Measurements from ENCODE around the gene SH3BP5L.

The SH3BP5L gene

DNA sequence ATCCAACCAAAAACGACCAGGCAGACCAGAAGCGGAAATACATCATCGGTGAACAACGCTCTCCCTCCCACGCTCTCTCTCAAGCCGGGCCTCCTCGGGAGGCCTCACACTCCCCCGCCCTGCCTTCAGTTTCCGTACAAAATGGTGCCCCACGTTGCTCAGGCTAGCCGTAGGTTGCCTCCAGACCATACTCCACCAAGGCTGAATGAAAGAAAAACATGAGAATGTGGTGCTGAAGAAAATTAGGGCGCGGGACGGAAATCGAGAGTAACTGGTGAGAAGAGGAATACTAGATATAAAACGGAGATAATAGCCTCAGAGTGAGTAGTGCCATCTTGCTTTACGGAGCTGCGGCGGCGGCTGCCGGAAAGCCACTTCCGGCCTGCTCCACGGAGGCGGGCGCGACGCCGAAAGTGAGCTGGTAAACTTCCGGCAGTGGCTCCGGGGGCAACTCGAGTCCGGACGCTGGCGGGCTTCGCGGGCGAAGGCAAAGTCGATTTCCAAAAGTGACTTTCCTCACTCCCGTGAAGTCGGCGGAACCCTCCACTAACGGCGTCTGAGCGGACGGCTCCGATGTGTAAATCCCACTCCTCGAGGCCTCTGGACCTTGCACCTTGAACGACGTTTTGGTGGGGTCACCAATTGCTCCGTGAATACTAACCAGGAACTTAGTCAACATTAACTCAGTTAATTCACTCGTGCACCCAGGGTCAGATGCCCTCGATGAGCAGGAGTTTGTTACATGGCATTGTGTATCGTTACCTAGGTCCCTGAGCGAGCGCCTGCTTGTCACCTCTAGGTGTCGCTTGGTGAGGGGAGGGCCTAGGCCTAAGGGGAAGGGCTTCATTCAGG is at the start of gene SH3BP5L:
Gene SH3BP5L, minus strand, starts transcription at position 7 of the 852 bp plus-strand sequence. CDS start 980 bp downstream, outside the sequence.
- DNase-seq (ENCODE audit: low read depth): peak; percentile 94

DNA sequence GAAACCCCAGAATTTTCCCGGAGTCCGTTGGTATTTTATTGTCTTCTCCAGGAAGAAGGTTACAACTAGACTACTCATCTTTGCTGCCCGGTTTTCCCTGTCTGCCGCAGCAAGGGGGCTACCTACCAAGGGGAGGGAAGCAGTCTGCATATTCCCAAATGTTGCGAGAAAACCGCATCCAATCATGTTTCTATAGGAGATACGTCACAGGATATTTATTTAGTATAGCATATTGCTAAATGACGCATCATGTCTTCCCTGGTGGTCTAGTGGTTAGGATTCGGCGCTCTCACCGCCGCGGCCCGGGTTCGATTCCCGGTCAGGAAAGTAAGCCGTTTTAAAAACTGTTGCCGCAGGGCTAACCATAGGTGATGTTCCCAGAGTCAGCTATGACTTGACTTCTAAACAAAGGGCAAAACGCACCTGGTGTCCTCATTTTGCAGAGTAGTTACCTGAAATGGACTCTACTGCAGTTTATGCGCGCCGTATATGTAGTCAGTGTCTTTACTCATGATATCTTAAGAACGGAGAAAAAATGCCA is 48.3 kb upstream of the SH3BP5L start:
- DNase-seq (ENCODE audit: low read depth): no peak

DNA sequence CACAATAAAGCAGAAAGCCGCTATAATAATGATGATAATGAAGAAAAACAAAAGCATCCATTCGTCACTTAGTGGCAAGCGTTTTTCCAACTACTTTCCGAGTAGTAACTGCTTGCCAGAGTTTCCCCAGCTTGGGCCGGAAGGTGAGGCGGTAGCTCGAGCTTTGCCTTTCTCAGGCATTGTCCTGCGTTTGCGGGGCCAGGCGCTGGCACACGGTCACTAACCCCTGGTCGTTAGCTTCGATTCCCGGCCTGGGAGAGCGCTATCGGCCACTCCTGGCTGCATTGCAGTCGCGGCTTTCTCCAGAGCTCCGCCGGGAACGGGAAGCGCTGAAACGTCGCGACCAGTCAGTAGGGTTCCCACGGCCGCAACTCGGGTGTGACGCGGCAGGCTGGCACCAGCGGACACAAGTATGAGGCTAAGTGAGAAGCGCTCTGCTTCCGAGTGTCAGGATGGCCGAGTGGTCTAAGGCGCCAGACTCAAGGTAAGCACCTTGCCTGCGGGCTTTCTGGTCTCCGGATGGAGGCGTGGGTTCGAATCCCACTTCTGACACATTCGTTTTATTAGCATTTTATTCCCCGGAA is 47.8 kb upstream of the SH3BP5L start:
- peak; percentile 96 for DNase-seq (ENCODE audit: low read depth)

DNA sequence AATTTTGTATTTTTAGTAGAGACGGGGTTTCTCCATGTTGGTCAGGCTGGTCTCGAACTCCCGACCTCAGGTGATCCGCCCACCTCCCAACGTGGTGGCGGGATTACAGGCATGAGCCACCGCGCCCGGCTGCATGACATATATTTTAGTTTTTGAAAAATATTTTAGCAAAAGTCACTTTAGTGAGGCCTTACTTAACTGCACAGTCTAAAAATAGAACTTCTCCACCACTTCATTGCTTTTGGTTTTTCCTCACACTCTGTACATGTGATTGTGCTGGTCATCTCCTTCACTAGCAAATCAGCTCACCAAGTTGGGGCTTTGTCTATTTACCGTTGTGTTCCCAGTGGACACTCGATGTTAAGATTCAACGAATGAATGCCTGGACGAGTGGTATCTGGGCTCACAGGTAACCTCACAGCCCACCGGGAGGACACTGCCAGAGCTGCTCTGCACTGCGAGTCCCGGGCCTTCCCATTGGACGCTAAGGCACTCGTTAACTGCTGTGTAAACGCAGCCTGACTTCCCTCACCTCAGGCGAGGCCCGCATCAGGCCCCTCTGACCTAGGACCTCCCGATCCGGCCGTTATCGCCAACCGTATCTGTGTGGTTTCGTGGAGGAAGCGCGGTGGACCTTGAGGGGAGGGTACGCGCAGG is 47.2 kb upstream of the SH3BP5L start:
- peak; percentile 45 for DNase-seq (ENCODE audit: low read depth)

DNA sequence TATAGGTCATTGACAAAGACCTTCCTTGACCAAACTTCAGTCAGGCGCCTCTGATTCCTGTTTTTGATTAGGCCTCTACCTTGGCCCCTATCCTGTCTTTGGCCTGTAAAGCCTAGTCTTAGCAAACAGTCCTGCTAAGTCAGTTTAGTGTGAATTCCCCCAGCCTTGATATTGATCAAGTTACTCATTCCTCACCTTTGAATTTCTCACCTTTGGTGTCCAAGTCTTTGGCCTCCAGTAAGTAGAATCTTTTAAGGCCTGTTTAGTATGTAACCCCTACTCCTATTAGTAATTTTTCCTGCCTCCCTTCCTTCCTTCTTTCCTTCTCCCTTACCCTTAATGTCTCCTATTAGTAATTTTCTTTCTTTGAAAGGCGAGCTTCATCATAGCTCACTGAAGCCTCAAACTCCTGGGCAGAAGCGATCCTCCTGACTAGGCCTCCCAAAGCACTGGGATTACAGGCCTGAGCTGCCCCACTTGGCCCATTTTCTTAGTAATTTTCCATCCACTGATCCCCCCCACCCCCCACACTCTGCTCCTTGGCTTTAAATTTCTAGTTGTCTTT is 46.2 kb upstream of the SH3BP5L start:
- DNase-seq (ENCODE audit: low read depth): no peak

DNA sequence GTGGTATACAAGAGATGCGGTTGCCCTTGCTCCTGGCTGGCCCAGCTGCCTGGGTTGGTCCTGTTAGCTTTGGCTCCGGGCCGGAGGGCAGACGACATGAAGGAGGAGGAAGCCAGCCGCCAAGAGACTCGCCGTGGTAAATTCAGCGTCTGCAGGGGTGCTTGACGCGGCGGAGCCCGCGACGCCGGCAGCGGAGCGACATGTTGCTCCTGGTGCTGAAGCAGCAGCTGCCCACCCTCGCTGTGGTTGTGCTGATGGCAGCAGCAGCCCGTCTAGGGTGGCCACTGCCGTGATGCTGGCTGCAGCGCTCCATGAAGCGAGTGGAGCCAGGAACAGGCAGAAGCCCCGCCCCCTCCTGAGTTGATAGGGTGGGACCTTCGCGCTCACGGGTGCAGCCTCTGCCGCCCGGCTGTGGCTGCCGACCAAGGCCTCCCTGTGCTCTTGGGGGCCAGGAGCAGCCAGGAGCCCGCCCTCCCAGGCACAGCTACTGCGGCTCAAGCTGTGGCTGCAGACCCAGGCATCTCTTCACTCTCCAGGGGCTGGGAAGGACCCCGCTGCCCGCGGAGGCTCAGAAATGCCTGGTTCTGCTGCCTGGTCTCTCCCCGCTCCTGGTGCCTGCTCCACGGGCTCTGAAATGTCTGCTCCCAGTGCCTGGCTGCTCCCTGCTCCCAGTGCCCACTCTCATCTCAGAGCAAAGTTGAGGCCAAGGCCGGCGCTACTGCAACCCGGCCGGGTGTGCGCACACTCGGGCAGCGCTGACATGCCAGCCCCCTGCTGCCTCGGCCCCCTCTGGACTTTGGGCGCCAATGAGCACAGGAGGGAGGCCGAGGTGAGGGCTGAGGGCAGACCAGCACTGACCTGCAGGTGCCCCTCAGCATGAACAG is 37.5 kb upstream of the SH3BP5L start:
- peak; percentile 66 for DNase-seq (ENCODE audit: low read depth)

DNA sequence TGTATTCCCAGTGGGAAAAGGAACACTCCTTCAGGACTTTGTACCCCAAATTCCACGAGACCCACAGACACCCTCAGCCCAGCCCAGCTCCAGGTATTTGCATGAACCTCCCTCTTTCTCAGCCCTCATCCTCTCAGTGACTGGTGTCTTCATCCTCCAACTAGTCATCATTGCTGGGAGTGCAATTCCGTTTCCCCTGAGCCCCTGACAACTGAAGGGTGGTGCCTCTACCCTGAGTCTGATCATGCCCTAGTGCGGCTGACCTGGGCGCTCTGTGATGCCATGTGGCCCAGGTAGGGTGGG is 36.9 kb upstream of the SH3BP5L start:
- DNase-seq (ENCODE audit: low read depth): no peak

DNA sequence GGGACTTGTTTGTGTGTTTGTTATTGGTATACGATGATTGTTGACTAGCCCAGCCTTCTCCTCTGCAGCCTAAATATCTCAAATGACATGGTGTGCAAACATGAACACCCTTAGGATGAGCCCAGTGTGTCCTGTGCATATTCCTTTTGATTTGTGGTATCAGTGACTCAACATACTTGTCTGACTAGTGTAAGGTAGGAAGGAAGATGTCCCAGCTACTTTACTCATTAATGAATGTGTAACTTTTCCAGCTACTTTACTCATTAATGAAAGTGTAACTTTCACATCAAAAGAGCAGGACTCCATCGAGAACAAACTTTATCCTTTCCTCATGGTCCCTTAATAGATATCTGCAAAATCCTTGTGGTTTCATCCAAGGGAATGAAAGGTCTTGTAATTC is 35.9 kb upstream of the SH3BP5L start:
- no peak for DNase-seq (ENCODE audit: low read depth)

DNA sequence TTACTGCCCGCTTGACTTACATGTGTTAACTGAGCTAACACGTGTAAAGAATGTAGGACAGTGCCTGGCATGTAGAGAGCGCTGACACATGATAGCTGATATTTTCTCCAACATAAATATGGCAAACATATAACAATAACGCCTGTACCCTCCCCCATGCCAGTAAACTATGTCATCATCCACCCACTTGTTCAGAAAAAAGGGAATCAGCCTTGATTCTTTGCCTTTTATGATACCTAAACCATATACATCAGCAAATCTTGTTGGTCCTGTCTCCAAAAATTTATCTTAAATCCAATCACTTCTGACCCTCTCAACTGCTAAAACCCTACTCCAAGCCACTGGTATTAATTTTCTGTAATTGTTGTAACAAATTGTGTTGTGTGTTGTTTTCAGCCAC is 34.3 kb upstream of the SH3BP5L start:
- DNase-seq (ENCODE audit: low read depth): no peak

DNA sequence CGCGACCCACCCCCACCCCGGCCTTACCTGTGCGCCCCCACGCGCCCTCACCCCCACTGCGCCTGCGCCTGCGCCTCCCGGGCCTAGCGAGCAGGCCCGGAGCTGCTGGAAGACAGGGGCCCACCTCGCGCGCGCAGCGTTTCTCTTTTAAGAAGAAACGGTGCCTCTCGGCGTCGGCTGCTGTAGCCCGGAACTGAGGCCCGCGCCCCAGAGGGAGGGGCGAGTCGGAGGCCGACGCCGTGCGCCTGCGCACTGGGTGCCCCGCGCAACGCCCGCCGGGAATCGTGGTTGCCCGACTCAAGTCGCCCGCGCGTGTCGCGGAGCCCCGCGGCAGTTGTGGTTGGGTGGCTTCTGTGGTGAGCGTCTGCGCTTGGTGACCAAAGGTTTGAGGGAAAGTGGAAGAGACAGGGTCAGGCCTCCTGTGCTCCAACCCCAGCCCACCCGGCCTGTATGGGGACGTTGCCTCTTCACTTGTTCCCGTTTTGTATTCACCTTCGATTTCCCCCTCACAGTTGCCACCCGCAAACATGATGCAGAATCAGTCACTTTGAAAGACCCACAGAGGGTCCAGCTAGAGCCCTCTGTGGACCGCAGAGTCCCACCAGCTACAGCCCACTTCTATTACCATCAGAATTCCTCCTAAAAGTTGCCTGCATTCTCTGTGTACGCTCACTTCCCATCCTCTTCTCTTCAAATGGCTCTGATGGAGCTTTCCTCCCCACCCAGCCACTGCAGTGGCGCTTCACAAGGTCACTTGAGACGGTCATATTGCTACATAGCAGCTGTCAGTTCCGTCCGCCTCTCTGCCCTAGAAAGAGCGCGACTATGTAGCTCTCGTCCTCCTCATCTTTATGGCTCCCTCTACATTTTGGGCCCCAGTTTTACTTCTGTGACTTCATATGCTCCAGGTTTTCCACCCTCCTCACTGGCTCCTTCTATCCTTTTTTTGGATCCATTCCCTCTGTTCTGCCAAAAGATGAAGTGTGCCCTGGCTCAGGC is 33.5 kb upstream of the SH3BP5L start, which contains the start of gene ZNF692:
Gene ZNF692, minus strand, starts transcription at position 195 of the 999 bp plus-strand sequence. CDS start 776 bp downstream, outside the sequence.
- DNase-seq (ENCODE audit: low read depth): peak; percentile 97

DNA sequence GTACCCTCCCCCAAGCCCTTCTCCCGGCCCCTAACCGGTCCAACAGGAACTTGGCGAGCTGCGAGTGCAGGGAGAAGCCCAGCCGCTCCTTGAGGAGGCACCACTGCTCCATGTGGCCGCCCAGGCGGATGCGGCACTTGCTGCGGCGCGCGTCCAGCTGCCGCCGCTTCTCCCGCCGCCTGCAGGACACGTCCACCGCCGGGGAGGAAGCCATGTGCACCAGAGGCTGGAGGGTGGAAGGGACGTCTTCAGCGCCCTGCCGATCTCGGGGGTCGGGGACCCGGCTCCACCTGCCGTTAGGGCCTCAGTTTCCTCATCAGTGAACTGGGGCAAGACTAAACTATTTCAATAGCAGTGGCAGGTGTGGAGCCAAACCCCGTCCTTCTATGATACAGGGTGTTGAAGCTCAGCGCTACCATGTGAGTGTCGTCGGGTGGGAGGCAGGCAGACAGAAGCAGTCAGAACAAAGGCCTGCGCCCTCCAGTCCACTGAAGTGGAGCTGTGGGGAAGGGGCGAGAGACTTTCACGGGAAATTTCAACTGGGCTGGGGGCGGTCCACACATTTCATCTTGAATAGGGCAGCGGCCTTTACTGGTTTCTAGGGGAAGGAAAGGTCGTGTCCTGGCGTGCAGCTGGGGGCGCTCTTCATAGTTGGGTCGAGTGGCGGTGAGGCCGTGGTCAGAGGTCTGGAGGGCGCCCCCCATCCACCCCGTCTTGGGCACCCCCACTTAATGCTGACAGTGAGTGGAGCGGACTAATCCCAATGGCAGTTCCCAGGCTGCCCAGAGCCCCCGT is 32.6 kb upstream of the SH3BP5L start:
- peak; percentile 64 for DNase-seq (ENCODE audit: low read depth)

DNA sequence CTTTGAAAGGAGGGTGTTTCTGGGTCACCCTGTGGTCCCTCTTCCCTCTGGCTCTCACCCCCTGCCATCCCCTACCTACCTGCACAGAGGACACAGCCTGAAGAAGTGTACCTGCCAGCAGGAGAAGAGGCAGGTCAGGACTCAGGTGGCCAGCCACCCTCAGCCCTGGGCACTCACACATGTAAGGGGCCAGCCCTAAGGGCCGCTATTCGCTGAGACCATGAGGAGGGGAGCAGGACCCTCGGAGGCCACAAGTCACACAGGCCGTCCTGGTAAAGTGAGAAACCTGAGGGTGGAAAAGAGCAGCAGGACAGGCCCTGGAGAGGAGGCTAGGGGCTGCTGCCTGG is 32.0 kb upstream of the SH3BP5L start:
- DNase-seq (ENCODE audit: low read depth): no peak

DNA sequence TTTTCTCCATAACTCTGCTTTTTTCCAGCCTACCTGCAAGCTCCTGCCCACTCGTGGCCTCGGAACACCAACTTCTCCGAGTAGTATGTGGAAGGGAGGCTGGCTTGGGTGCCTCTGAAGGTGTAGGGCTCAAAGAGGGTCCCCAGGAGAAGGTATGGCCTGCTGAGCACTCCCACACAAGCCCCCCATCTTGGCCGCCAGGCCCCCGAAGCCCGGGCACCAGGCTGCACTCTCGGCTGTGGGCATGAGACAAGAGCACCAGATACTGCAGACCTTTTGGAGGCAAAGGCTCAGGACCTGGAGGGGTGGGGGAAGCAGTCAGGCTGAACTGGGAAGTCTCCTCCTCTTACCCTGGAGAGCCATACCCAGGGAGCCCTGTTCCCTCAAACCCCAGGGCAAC is 31.5 kb upstream of the SH3BP5L start:
- no peak for DNase-seq (ENCODE audit: low read depth)

DNA sequence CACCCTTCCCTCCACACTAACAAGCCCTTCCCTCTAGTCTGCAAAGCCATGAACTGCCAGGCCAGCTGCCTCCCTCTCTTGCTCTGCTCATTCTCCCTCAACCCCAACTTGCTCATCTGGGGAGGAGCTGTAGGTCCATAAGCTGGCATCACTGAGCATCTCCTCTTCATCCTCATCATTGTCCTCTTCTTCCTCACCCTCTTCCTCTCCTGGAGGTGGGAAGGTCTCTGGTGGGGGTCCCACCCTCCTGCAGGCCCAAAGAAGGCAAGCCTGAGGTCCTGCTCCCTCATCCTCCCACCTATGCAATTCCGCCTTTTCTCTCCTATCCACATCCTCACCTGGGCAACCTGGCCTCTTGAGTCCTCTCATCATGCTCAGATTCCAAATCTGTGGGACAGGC is 30.5 kb upstream of the SH3BP5L start:
- DNase-seq (ENCODE audit: low read depth): no peak

DNA sequence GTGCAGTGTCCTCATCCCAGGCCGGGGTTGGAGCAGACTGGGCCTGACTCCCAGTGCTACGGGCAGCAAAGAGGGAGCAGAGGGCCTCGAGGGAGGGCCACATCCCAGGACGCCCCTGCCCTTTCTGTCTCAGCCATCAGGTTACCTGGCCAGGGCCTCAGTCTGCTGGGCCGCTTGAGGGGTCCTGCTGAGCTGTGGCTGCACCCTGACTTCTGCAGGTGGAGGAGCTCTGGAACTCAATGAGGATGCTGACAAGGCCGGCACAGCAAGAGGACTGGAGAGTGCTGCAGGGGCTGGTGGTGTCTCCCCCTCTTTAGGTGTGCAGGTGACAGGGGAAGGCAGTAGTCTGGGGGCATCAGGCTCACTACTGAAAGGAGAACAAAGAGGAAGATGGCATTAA is 29.9 kb upstream of the SH3BP5L start:
- DNase-seq (ENCODE audit: low read depth): no peak

DNA sequence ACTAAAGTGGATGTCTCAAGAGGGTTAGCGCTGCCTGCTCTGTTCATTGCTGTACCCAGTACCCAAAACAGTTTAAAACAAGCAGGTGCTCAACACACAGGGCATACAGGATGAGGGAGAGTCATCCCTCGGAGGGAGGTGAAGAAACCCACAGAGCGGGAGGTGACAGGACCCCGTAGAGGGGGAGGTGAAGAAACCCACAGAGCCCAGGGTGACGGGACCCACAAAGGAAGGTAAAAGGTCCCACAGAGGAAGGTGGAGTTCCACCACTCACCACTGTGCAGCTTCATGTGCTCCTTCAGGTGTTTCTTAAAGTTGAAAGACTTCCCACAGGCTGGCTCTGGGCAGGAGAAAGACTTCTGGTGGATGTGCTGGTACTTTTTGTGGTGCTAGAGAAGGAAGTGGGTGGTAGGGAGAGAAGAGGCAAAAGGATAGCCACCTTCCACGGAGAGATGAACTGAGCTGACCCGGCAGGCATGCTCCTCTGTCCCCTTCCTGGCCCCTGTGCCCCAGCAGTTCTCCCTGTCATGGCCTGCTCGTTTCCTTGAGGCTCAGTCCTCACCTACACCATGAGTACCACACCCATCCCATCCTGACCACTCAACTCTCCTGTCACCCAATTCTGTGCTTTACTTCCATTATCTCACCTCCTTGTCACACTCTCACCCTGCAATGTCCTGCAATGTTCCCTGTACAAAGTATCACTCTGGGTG is 28.1 kb upstream of the SH3BP5L start:
- DNase-seq (ENCODE audit: low read depth): no peak

DNA sequence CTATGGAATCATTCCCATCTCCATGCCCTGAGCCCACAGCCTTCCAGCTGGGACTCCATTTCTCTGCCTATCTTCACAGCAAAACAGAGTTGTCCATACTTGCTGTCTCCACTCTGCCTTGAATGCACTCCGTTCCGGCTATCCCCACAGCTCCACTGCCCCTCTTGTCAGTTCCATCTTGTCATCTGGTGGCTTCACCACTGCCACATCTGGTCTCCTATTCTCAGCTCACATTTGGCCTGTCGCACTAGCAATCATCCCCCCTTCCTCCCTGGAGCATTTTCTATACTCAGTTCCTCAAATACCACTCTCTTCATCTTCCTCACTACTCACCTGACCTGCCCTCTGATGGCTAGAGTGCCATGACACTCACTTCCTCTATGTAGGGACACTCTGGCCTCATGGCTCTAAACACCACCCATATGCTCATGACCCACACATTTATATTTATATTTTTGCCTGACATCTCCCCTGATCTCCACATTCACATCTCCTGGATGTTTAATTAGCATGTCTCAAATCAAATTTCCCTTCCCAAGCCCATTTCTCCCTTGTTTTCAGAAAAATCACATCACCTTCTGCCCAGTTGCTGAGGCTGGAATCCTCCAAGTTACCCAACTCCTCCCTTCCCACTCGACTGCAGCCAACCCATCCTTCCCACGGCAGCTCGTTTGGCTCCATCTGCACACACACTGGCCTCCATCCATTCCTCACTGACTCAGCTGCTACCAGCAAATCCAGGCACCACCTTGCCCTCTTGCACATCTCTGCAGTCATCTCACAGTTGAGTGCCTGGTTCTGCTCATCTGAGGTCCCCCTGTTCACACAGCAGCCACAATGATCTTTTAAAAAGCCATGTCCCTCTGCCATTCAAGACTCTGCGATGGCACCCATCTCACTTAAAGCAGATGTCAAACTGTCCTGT is 27.0 kb upstream of the SH3BP5L start:
- DNase-seq (ENCODE audit: low read depth): peak; percentile 78

DNA sequence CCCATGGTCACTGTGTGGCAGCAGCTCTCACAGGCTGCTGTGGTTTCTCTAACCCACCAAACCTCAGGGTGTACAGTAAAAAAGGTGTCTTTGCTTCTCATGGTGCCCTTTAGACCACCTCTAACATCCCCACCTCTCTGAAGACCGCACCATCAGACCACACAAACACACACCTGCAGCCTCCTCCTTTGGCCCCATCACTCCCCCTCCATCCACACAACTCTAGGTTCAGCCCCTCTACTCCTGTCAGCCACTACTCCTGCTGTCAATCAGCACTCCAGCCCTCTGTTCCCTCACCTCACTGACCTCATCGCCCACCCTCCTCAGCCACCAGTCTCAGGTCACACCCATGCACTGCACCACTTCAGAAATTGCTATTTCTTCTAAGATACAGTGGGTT is 25.7 kb upstream of the SH3BP5L start:
- no peak for DNase-seq (ENCODE audit: low read depth)
